Esophagus muscularis mucosa (tissue), 3 donors: Measurements from ENCODE around the gene MBP.

Source experiments
- CTCF ChIP-seq, 3 experiments: fragments of 200-600 bp in 2 of 3; fragments of 450-650 bp in 1 of 3; sonication (generic) in 2 of 3; IDR thresholded peaks; one replicate each; pipeline ENCODE4 v1.5.1; 2017 to 2019; ENCODE audit warnings: antibody characterized with exemption in 3 of 3, mild to moderate bottlenecking in 2 of 3, moderate library complexity in 1 of 3
- EP300 ChIP-seq: sonication (generic); formaldehyde crosslinking; IDR thresholded peaks from one replicate; pipeline ENCODE4 v1.6.1; 2017; ENCODE audit warnings: antibody characterized with exemption

GRCh38 chr18:77017355-77017754, 115.2 kb downstream of the MBP start:
- TF ChIP-seq CTCF (IDR thresholded peaks at IDR 0.05) (no peak), EP300 (no peak)
